HEK293 (cell line): ENCODE results near the gene PTPRN2.

Experiments
- CTCF ChIA-PET: fragments of 350-600 bp; formaldehyde crosslinking; extraction: SDS; loops from one replicate; lab custom pipeline; 2021; ENCODE audit warnings: antibody characterized with exemption; lab: Yijun Ruan, JAX
- POLR2A ChIA-PET: fragments of 300-600 bp; formaldehyde crosslinking; extraction: SDS; loops from one replicate; lab custom pipeline; 2020; ENCODE audit warnings: antibody characterized with exemption, inconsistent platforms; lab: Yijun Ruan, JAX
- H3K27ac ChIP-seq: fragments of 200-500 bp; sonication (Bioruptor generic); 2 replicates; pipeline ENCODE4 v1.5.1; 2014; ENCODE audit warnings: low read depth, low read length, control low read depth, inconsistent platforms; ENCODE audit errors: extremely low read depth
- H3K36me3 ChIP-seq, 2 experiments: fragments of 200-500 bp in 1 of 2; sonication (Bioruptor generic) in 1 of 2; 1 replicate in 1 of 2; 2 replicates in 1 of 2; pipeline ENCODE4 v1.5.1; 2014 to 2017; ENCODE audit warnings: inconsistent platforms in 2 of 2, low read length in 2 of 2; ENCODE audit not compliant: control insufficient read depth in 2 of 2, insufficient read depth in 1 of 2
- H3K4me1 ChIP-seq: fragments of 200-500 bp; sonication (Bioruptor generic); 2 replicates; pipeline ENCODE4 v1.5.1; 2014; ENCODE audit warnings: mild to moderate bottlenecking, low read length, inconsistent platforms; ENCODE audit not compliant: control insufficient read depth, insufficient read depth
- H3K4me3 ChIP-seq: 2 replicates; pipeline ENCODE4 v1.5.1; 2011; ENCODE audit warnings: low read depth, mild to moderate bottlenecking, control low read depth, low read length, moderate library complexity
- H3K9me3 ChIP-seq: fragments of 200-500 bp; sonication (Bioruptor generic); 2 replicates; pipeline ENCODE4 v1.5.1; 2014; ENCODE audit warnings: low read depth, low read length, inconsistent platforms; ENCODE audit not compliant: control insufficient read depth, insufficient read depth
- FEZF1 ChIP-seq: fragments of 450-650 bp; formaldehyde crosslinking; IDR thresholded peaks from 2 replicates; pipeline ENCODE4 v1.5.1; 2016; ENCODE audit warnings: missing biosample characterization, missing genetic modification characterization
- HOXD13 ChIP-seq: sonication (generic); formaldehyde crosslinking; IDR thresholded peaks from 2 replicates; pipeline ENCODE4 v1.8.0; 2022; ENCODE audit warnings: missing genetic modification reagents, borderline replicate concordance
- PRDM2 ChIP-seq: fragments of 450-650 bp; formaldehyde crosslinking; IDR thresholded peaks from 2 replicates; pipeline ENCODE4 v1.5.1; 2016; ENCODE audit warnings: missing biosample characterization, missing genetic modification characterization, borderline replicate concordance
- TRIM28 ChIP-seq: IDR thresholded peaks from 2 replicates; pipeline ENCODE4 v1.6.1; 2011; ENCODE audit warnings: low read length, control low read depth, borderline replicate concordance
- ZBTB21 ChIP-seq: fragments of 450-650 bp; formaldehyde crosslinking; IDR thresholded peaks from 2 replicates; pipeline ENCODE4 v1.5.1; 2017; ENCODE audit warnings: missing biosample characterization, missing genetic modification characterization
- ZBTB6 ChIP-seq: fragments of 450-650 bp; formaldehyde crosslinking; IDR thresholded peaks from 2 replicates; pipeline ENCODE4 v1.5.1; 2017; ENCODE audit warnings: missing biosample characterization, missing genetic modification characterization
- ZFP69B ChIP-seq: fragments of 450-650 bp; formaldehyde crosslinking; IDR thresholded peaks from 2 replicates; pipeline ENCODE4 v1.5.1; 2016; ENCODE audit warnings: missing biosample characterization, missing genetic modification characterization
- ZIC2 ChIP-seq: fragments of 450-650 bp; formaldehyde crosslinking; IDR thresholded peaks from 2 replicates; pipeline ENCODE4 v1.5.1; 2016; ENCODE audit warnings: missing biosample characterization, missing genetic modification characterization
- ZNF175 ChIP-seq: fragments of 450-650 bp; formaldehyde crosslinking; IDR thresholded peaks from 2 replicates; pipeline ENCODE4 v1.5.1; 2016; ENCODE audit warnings: missing biosample characterization, missing genetic modification characterization
- ZNF266 ChIP-seq: fragments of 450-650 bp; formaldehyde crosslinking; IDR thresholded peaks from 2 replicates; pipeline ENCODE4 v1.5.1; 2016; ENCODE audit warnings: missing biosample characterization, missing genetic modification characterization, low read depth
- ZNF311 ChIP-seq: fragments of 450-650 bp; formaldehyde crosslinking; IDR thresholded peaks from 2 replicates; pipeline ENCODE4 v1.5.1; 2017; ENCODE audit warnings: missing biosample characterization, missing genetic modification characterization, borderline replicate concordance
- ZNF521 ChIP-seq: fragments of 450-650 bp; formaldehyde crosslinking; IDR thresholded peaks from 2 replicates; pipeline ENCODE4 v1.5.1; 2017; ENCODE audit warnings: missing biosample characterization, mild to moderate bottlenecking, missing genetic modification characterization
- ZNF585B ChIP-seq: fragments of 450-650 bp; formaldehyde crosslinking; IDR thresholded peaks from 2 replicates; pipeline ENCODE4 v1.5.1; 2016; ENCODE audit warnings: missing biosample characterization, missing genetic modification characterization
- ZNF626 ChIP-seq: fragments of 450-650 bp; sonication (Bioruptor Pico); formaldehyde crosslinking; IDR thresholded peaks from 2 replicates; pipeline ENCODE4 v1.5.1; 2018; ENCODE audit warnings: missing biosample characterization, missing genetic modification characterization, inconsistent platforms
- ZNF629 ChIP-seq: fragments of 450-650 bp; formaldehyde crosslinking; IDR thresholded peaks from 2 replicates; pipeline ENCODE4 v1.5.1; 2017; ENCODE audit warnings: missing biosample characterization, missing genetic modification characterization
- ZNF768 ChIP-seq: fragments of 450-650 bp; formaldehyde crosslinking; IDR thresholded peaks from 2 replicates; pipeline ENCODE4 v1.5.1; 2018; ENCODE audit warnings: missing biosample characterization, mild to moderate bottlenecking, missing genetic modification characterization
- ZXDB ChIP-seq: fragments of 450-650 bp; formaldehyde crosslinking; IDR thresholded peaks from 2 replicates; pipeline ENCODE4 v1.5.1; 2016; ENCODE audit warnings: missing biosample characterization, missing genetic modification characterization

The PTPRN2 gene

GRCh38 chr7:158018098-158018762, 569.4 kb downstream of the PTPRN2 start:
- no peak overlapping the region for H3K27ac ChIP-seq
- H3K4me3 ChIP-seq, result no peak overlapping the region
- CTCF ChIA-PET, result no interaction called here
- TF ChIP-seq ZNF768 (no peak), ZNF585B (no peak), ZBTB21 (tag by site-specific recombination) (no peak), ZNF521 (tag by site-specific recombination) (no peak), PRDM2 (tag by site-specific recombination) (no peak), ZNF629 (no peak), TRIM28 (no peak), ZBTB6 (tag by site-specific recombination) (no peak), ZFP69B (tag by site-specific recombination) (no peak), ZXDB (tag by site-specific recombination) (no peak), ZNF175 (tag by site-specific recombination) (no peak)
- POLR2A ChIA-PET, result no interaction called here
- no peaks in the 10 kb centered on the region for H3K36me3 ChIP-seq
- H3K9me3 ChIP-seq, result no peaks in the 10 kb centered on the region
- H3K4me1 ChIP-seq, result no peaks in the 10 kb centered on the region

- H3K9me3 ChIP-seq, result no peaks in the 10 kb centered on the region
- no peak overlapping the region for H3K4me3 ChIP-seq
- no peaks in the 10 kb centered on the region for H3K4me1 ChIP-seq
- CTCF ChIA-PET, result no interaction called here
- H3K36me3 ChIP-seq, result no peaks in the 10 kb centered on the region
- TF ChIP-seq ZIC2 (tag by site-specific recombination) (peak; percentile 70), ZNF626 (tag by site-specific recombination) (no peak), FEZF1 (no peak), ZNF311 (tag by site-specific recombination) (no peak), HOXD13 (CRISPR knock-in tag) (no peak), ZNF629 (no peak), ZNF266 (tag by site-specific recombination) (no peak)
- TF ChIP-seq, all 188 proteins: peak for 1
- POLR2A ChIA-PET, result no interaction called here
- H3K27ac ChIP-seq, result no peak overlapping the region
Observed at GRCh38 chr7:158017111-158018097, 570.2 kb downstream of the PTPRN2 start.
